PFSK-1 (cell line): Measurements from ENCODE around the gene IGDCC3.

ENCODE experiments used
- FOXP2 ChIP-seq: optimal IDR thresholded peaks from 2 replicates; pipeline ENCODE3; 2011; ENCODE audit warnings: borderline replicate concordance, control low read depth, inconsistent platforms; ENCODE audit not compliant: insufficient read depth; ENCODE audit errors: extremely low read length, extremely low read depth
- POLR2AphosphoS5 ChIP-seq: IDR thresholded peaks from 2 replicates; pipeline ENCODE4 v1.6.1; 2012; ENCODE audit warnings: low read depth, mild to moderate bottlenecking, control low read depth, low read length, moderate library complexity
- SIN3A ChIP-seq: IDR thresholded peaks from 2 replicates; pipeline ENCODE4 v1.6.1; 2012; ENCODE audit warnings: mild to moderate bottlenecking, low read length, moderate library complexity, borderline replicate concordance; ENCODE audit not compliant: insufficient read depth
- TAF1 ChIP-seq: IDR thresholded peaks from 2 replicates; pipeline ENCODE4 v1.6.1; 2012; ENCODE audit warnings: low read length, control low read depth, borderline replicate concordance; ENCODE audit not compliant: insufficient read depth
- TF ChIP-seq, protein P1 (sequence below), 2 experiments: IDR thresholded peaks; 2 replicates each; pipeline versions ENCODE4 v1.6.1 to v1.8.0; 2011 to 2012; ENCODE audit warnings: low read depth in 2 of 2, low read length in 2 of 2, control low read depth in 1 of 2, inconsistent platforms in 1 of 2, mild to moderate bottlenecking in 1 of 2, moderate library complexity in 1 of 2; ENCODE audit not compliant: insufficient read depth in 1 of 2

The IGDCC3 gene

DNA sequence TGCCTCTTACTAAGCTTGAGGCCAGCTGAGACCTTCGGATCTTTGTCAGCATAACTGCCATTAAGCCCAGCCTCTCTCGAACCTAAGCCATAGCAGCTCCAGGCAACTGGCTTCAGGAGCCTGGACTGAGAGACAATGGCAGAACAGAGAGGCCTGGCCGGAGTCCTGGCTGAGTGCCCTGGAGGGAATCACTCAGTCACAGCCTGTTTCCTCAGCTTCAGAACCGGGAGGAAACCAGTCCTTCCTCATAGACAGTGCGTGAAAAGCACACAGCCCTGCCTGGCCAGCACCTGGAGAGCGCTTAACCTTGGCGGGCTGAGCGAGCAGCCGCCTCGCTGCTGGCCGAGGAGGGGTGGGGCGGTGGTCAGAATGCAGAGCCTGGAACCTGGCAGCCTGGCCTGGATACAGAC, 51.7 kb downstream of the IGDCC3 start:
- TF ChIP-seq, protein P1, sequence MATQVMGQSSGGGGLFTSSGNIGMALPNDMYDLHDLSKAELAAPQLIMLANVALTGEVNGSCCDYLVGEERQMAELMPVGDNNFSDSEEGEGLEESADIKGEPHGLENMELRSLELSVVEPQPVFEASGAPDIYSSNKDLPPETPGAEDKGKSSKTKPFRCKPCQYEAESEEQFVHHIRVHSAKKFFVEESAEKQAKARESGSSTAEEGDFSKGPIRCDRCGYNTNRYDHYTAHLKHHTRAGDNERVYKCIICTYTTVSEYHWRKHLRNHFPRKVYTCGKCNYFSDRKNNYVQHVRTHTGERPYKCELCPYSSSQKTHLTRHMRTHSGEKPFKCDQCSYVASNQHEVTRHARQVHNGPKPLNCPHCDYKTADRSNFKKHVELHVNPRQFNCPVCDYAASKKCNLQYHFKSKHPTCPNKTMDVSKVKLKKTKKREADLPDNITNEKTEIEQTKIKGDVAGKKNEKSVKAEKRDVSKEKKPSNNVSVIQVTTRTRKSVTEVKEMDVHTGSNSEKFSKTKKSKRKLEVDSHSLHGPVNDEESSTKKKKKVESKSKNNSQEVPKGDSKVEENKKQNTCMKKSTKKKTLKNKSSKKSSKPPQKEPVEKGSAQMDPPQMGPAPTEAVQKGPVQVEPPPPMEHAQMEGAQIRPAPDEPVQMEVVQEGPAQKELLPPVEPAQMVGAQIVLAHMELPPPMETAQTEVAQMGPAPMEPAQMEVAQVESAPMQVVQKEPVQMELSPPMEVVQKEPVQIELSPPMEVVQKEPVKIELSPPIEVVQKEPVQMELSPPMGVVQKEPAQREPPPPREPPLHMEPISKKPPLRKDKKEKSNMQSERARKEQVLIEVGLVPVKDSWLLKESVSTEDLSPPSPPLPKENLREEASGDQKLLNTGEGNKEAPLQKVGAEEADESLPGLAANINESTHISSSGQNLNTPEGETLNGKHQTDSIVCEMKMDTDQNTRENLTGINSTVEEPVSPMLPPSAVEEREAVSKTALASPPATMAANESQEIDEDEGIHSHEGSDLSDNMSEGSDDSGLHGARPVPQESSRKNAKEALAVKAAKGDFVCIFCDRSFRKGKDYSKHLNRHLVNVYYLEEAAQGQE (IDR thresholded peaks at IDR 0.05; ENCODE audit: insufficient read depth in 1 of 2, low read depth in 2 of 2, low read length in 2 of 2) = peak; percentile 65 to 71; a peak in 3 of 4 replicates
- TF ChIP-seq SIN3A = no peak

DNA sequence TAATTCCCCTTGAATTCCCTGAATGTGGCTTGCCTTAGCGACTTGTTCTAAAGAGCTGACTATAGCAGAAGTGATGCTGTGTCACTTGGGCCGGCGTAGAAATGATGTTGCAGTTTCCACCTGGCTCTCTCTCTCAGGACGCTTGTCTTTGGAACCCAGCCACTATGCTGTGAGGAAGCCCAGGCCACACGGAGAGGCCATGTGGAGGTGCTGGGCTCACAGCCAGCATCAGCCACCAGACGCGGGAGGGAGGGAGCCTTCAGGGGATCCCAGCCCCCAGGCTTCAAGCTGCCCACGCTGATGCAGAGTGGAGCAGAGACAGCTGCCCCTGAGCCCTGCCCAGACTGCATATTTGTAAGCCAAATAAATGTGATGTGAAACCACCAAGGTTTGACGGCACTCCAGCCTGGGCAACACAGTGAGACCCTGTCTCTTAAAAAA, 54.7 kb downstream of the IGDCC3 start:
- TF ChIP-seq TAF1 (no peak), POLR2AphosphoS5 (no peak), SIN3A (no peak), FOXP2 (no peak)
- TF ChIP-seq, protein P1 (IDR thresholded peaks at IDR 0.05; ENCODE audit: insufficient read depth in 1 of 2, low read depth in 2 of 2, low read length in 2 of 2) = no peak

DNA sequence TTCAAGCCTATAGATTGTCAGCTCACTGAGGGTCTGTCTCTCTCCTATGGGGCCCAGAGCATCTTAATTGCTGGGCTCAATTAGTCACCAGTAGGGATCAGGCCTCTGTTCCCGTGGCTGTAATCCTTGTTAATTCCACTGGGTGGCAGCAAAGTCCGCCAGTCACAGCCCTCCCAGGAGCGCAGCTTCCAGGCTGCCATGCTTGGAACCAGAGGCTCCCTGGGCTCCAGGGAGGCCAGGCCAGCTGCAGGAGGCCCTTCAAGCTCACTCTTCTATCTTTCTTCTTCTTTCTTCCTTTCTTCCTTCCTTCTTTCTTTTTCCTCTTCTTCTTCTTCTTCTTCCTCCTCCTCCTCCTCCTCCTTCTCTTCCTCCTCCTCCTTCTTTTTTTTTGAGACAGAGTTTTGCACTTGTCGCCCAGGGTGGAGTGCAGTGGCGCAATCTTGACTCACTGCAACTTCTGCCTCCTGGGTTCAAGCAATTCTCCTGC, 58.9 kb downstream of the IGDCC3 start:
- TF ChIP-seq TAF1 (no peak), POLR2AphosphoS5 (no peak), FOXP2 (no peak), SIN3A (no peak)
- TF ChIP-seq, protein P1 (IDR thresholded peaks at IDR 0.05; ENCODE audit: insufficient read depth in 1 of 2, low read depth in 2 of 2, low read length in 2 of 2) = no peak

DNA sequence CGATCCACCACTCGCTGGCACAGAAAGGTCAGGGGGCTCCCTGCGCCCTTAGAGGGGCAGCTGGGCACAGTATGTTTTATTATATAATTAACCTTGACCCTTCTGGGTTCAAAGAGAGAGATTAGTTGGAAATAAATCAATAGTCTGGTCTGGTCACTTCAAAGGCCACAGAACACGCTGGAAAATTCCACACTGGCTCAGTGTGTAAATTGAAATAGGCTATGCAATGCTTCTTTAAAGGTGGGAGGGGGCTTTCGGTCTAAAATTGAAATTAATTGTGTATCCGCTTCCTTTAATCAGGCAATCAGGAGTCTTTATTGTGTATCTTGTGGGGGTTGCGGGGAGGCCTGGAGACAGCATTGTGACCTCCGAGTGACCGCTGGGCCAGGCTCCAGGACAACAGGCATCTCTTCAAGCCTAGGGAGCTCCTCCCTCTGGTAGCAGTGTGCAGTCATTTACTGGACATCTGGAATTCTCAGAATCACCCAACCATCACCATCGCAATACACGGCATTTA, 65.3 kb downstream of the IGDCC3 start:
- TF ChIP-seq FOXP2 (no peak), POLR2AphosphoS5 (no peak), TAF1 (no peak), SIN3A (no peak)
- TF ChIP-seq, protein P1 (IDR thresholded peaks at IDR 0.05; ENCODE audit: insufficient read depth in 1 of 2, low read depth in 2 of 2, low read length in 2 of 2) = no peak

DNA sequence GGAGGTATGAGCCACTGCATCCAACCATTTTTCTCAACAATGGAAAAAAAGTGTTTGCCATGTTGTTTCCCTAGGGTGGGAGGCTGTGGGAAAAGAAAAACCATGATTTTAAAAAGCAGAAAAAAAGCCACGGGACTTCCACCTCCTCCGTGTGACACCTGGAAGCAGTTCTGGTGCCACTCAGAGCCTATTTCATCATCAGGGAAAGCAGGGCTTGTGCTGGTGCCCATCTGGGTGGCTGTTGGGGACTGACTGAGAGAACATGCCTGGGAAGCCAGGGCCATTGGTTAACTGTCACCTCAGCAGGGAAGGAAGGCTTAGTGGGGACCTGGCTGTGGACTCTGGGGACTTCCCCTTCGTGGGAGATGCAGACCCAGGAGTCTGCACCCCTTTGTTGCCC, 66.0 kb downstream of the IGDCC3 start:
- TF ChIP-seq POLR2AphosphoS5 (no peak), FOXP2 (no peak), SIN3A (no peak)
- TF ChIP-seq, protein P1 (IDR thresholded peaks at IDR 0.05; ENCODE audit: insufficient read depth in 1 of 2, low read depth in 2 of 2, low read length in 2 of 2) = no peak
